Motor neuron (in vitro differentiated cells): ENCODE results near the gene TFCP2L1. TPM values are rescaled to one million over a fixed set of nuclear protein-coding genes. Genes with fewer than 3 reads are reported as not detected.
"Not testable (repeated sequence)": the region's sequence is repeated elsewhere in the genome, so short reads cannot be mapped to it uniquely, and the experiment has no call there.

Experiments used
- ATAC-seq, 8 experiments: fragments of 200-7000 bp; cut with Tn5 transposase; replicated peaks in 6 of 8; 2 replicates each; pipeline ENCODE4 v1.8.0; 2021; ENCODE audit warnings: mild to moderate bottlenecking in 8 of 8, moderate library complexity in 8 of 8
- H3K27ac ChIP-seq, 2 donors: fragments of 250-450 bp; sonication (Bioruptor Pico); 2 replicates each; pipeline ENCODE4 v1.9.0; 2021; ENCODE audit warnings: antibody characterized with exemption in 2 of 2, mild to moderate bottlenecking in 2 of 2, moderate library complexity in 1 of 2
- H3K4me1 ChIP-seq, 2 donors: fragments of 250-450 bp; sonication (Bioruptor Pico); replicated peaks in 1 of 2; 2 replicates each; pipeline ENCODE4 v1.6.1; 2021; ENCODE audit warnings: antibody characterized with exemption in 2 of 2, mild to moderate bottlenecking in 2 of 2, moderate library complexity in 1 of 2
- H3K4me3 ChIP-seq, 5 donors: fragments of 250-450 bp; sonication (Bioruptor Pico); 2 replicates each; pipeline ENCODE4 v1.9.0; 2021; ENCODE audit warnings: antibody characterized with exemption in 5 of 5, mild to moderate bottlenecking in 5 of 5, moderate library complexity in 4 of 5
- WGBS, 10 experiments: fragments of 450-650 bp; shearing (Covaris generic); methylation state at CpG; one replicate each; pipeline ENCODE4 v1.0.0; 2022; 5-methylcytosine and 5-hydroxymethylcytosine counted together
- in situ Hi-C, 9 experiments: fragments of 400-800 bp; cut with MboI; loops; one replicate each; pipeline ENCODE4 v1.15.0; 2021; ENCODE audit warnings: low sequenced_read_pairs in 9 of 9, low pct_unique_long_range_greater_than_20kb in 2 of 9; ENCODE audit not compliant: unreplicated experiment in 9 of 9
- total RNA-seq, 8 experiments: library from RNA; unstranded; fragments of 300-600 nt; gene quantifications; 2 replicates each; pipeline versions ENCODE4 v1.2.3 to v1.2.4, GENCODE V29; 2022

Gene TFCP2L1
- under 1 TPM in 7 of 8 experiments, not detected in 1; 0.05 to 0.71 (median 0.11) TPM for total RNA-seq

DNA sequence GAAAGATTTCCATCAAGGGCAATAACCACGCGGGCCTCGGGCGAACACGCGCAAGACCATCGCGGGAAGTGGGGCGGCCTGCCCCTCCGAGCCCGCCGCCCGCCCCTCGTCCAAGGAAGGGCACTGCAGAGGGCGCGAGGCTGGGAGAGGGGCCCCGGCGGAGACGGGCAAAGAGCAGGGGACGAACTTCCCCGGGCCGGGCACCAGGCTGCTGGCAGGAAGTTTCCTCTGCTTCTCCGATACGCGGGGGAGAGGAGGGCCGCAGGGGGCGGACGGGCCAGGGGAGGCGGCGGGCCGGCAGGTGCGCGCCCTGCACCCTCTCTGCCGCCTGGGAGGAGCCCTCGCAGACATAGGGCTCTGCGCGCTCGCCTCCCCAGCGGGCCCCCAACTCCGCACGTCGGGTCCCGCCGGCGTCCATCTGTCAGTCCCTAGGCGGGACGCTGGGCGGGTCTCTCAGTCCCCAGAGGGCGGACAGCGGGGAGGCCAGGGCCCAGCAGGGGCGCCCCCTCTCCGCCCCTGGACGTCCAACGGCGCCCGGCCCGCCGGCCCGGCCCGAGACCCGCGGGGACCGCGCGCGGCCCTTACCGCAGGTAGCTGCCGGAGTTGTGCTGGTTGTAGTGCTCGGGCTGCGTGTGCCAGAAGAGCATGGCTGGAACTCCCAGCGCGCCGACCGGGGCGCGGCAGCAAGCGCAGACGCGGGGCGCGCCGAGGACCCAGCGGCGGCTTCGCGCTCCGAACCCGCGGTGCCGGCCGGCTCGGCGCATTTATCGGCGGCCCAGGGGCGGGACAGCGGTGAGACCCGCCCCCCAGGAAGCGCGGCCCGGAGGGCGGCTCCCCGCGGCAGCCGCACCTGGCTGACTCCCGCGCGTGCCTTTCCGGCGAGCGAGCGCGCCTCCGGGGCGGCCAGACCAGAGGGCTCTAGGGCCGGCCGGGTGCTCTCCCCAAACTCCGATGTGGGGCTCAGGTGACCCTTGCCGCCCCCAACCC is at the start of gene TFCP2L1:
Gene TFCP2L1, minus strand, starts transcription at position 740 of the 987 bp plus-strand sequence. Its CDS starts 93 bp downstream, at position 647.
- Histone ChIP-seq H3K4me1 (peaks cover 0 to 10% of the 10 kb centered on the region in 2 donors), H3K27ac (no peak within 1 kb of the TSS), H3K4me3 (peak within 1 kb of the TSS; percentile 33 to 44 (median 38))
- 0 to 2% (median 0%) methylated on average over 2 to 18 of the region's 119 CpGs; no CpG with 5 or more reads in 6 of the 10 experiments for WGBS, 10 experiments
- in situ Hi-C loops, result no loop called here
- peak; percentile 54 to 77 (median 64) for ATAC-seq

DNA sequence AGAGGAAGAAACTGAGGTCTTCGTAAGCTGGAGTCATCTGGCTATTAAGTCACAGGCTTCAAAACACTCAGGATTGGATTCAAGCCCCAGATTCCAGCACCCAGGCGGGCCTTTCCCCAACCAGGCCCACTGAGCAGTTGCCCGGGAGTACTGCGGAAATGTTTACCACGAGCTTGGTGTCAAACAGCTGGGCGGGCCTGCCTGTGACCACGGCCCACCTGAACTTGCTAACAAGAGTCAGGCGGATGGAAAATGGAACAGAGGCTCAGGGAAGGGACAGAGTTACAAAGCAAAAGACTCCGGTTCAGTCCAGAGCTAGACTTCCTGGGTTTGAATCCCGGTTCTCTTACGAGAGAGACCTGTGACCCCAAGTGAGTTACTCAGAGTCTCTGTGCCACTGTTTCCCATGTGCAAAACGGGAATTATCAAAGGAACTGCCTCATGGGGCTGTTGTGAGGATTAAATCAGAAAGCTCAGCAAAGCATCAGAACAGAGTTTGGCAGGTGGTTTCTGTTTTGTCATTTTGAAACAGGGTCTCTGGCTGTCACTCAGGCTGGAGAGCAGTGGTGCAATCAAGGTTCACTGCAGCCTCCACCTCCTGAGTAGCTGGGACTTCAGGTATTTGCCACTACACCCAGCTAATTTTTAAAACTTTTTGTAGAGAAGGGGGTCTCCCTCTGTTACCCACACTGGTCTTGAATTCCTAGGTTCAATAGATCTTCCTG is 49.0 kb upstream of the TFCP2L1 start:
- Histone ChIP-seq H3K4me3 (no peak overlapping the region), H3K27ac (no peak overlapping the region), H3K4me1 (peaks cover 9 to 11% of the 10 kb centered on the region in 2 donors)
- whole genome bisulfite sequencing, 10 experiments, result 17 to 79% (median 67%) methylated on average over 2 to 11 of the region's 12 CpGs; no CpG with 5 or more reads in 3 of the 10 experiments
- in situ Hi-C loops, result loop anchor here in 1 of 9 experiments (25.0 kb wide), 1 partner anchor 247 kb away; no protein-coding TSS in a partner anchor
- ATAC-seq, result peak in 2 of 8 experiments; percentile 22 to 64

GRCh38 chr2:121333231-121333630 is 48.2 kb upstream of the TFCP2L1 start:
- in situ Hi-C loops, result loop anchor here in 1 of 9 experiments (25.0 kb wide), 1 partner anchor 246 kb away; no protein-coding TSS in a partner anchor
- no peak for ATAC-seq
- Histone ChIP-seq H3K27ac (no peak overlapping the region), H3K4me1 (peaks cover 9 to 11% of the 10 kb centered on the region in 2 donors), H3K4me3 (no peak overlapping the region)
- whole genome bisulfite sequencing, 10 experiments, result 31 to 100% (median 79%) methylated on average over 1 to 7 of the region's 17 CpGs; no CpG with 5 or more reads in 6 of the 10 experiments

DNA sequence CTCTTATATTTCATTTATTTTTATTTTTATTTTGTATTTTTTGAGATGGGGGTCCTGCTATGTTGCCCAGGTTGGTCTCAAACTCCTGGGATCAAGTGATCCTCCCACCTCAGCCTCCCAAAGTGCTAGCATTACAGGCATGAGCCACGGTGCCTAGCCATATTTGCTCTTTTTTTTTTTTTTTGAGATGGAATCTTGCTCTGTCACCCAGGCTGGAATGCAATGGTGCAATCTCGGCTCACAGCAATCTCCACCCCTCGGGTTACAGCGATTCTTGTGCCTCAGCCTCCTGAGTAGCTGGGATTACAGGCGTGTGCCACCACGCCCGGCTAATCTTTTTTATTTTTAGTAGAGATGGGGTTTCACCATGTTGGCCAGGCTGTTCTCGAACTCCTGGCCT is 46.3 kb upstream of the TFCP2L1 start:
- not testable (repeated sequence) for H3K4me3 ChIP-seq, ATAC-seq, H3K27ac ChIP-seq, H3K4me1 ChIP-seq
- 56 to 100% (median 86%) methylated on average over 1 to 4 of the region's 8 CpGs; no CpG with 5 or more reads in 4 of the 10 experiments for WGBS, 10 experiments
- in situ Hi-C loops, result loop anchor here in 1 of 9 experiments (25.0 kb wide), 1 partner anchor 244 kb away; no protein-coding TSS in a partner anchor

DNA sequence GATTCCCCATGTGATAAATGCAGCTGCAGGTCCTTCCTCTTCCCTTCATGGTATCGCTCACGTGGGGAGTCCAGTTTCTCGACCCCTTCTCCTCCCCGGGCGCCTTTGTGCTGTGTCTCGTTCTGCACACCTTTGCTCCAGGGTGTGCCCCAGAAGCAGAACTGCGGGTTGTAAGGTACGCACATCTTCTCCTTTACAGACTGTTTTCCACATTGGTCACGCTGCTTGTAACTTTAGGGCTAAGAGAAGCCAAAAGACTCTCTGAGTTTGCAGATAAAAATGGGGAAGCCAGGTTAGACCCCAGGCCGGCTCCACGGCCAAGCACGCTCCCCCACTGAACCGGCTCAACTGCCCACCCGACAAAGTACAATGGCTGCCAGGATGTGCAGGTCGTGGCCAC is 45.9 kb upstream of the TFCP2L1 start:
- Histone ChIP-seq H3K27ac (no peak overlapping the region), H3K4me1 (peaks cover under 1 to 5% of the 10 kb centered on the region in 2 donors), H3K4me3 (no peak overlapping the region)
- no peak for ATAC-seq
- in situ Hi-C loops, result loop anchor here in 1 of 9 experiments (25.0 kb wide), 1 partner anchor 244 kb away; no protein-coding TSS in a partner anchor
- WGBS, 10 experiments, result 66 to 100% (median 93%) methylated on average over 3 to 14 of the region's 15 CpGs; no CpG with 5 or more reads in 2 of the 10 experiments

DNA sequence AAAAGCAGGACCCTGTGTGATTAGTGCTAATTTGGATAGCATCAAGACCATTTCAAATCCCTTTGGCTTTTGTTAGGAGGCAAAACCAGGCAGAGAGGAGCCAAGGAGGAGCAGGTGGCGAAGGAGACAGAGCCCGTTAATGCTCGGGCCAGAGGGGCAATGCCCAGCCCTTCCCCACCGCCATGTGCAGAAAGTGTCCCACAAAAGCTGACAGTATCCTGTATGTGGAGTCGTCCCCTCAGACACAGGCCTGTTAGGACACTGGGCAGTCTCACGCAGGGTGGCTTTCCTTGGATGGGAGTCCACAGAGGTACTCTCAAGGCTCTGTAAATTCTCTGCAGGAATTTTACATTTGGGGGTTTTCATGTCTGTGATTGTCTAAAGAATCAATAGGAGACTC is 44.8 kb upstream of the TFCP2L1 start:
- WGBS, 10 experiments, result 40 to 87% (median 60%) methylated on average over 1 to 3 of the region's 6 CpGs; no CpG with 5 or more reads in 7 of the 10 experiments
- H3K4me3 ChIP-seq, result no peak overlapping the region
- no peak for ATAC-seq
- H3K27ac ChIP-seq, result no peak overlapping the region
- in situ Hi-C loops, result loop anchor here in 1 of 9 experiments (25.0 kb wide), 1 partner anchor 242 kb away; no protein-coding TSS in a partner anchor
- no peaks in the 10 kb centered on the region for H3K4me1 ChIP-seq

- H3K4me1 ChIP-seq, result no peaks in the 10 kb centered on the region
- in situ Hi-C loops, result loop anchor here in 1 of 9 experiments (25.0 kb wide), 1 partner anchor 239 kb away; no protein-coding TSS in a partner anchor
- no peak for ATAC-seq
- no peak overlapping the region for H3K4me3 ChIP-seq
- no peak overlapping the region for H3K27ac ChIP-seq
- WGBS, 10 experiments, result 14 to 100% (median 92%) methylated on average over 1 to 7 of the region's 8 CpGs; no CpG with 5 or more reads in 2 of the 10 experiments
Observed at GRCh38 chr2:121326628-121327027, 41.6 kb upstream of the TFCP2L1 start.

DNA sequence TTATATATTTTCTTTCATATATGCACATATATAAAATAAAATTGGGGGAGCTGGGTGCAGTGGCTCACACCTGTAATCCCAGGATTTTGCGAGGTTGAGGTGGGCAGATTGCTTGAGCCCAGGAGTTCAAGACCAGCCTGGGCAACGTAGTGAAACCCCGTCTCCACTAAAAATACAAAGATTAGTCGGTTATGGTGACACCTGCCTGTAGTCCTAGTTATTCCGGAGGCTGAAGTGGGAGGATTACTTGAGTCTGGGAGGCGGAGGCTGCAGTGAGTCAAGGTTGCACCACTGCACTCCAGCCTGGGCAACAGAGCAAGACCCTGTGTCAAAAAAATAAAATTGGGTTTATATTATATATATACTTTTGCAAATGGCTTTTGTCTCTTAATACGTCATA is 39.6 kb upstream of the TFCP2L1 start:
- no peak for ATAC-seq
- in situ Hi-C loops, result loop anchor here in 1 of 9 experiments (25.0 kb wide), 1 partner anchor 212 kb away; no protein-coding TSS in a partner anchor
- 65 to 100% (median 82%) methylated on average over 1 to 6 of the region's 7 CpGs; no CpG with 5 or more reads in 1 of the 10 experiments for WGBS, 10 experiments
- Histone ChIP-seq H3K27ac (no peak overlapping the region), H3K4me3 (no peak overlapping the region), H3K4me1 (no peaks in the 10 kb centered on the region)

DNA sequence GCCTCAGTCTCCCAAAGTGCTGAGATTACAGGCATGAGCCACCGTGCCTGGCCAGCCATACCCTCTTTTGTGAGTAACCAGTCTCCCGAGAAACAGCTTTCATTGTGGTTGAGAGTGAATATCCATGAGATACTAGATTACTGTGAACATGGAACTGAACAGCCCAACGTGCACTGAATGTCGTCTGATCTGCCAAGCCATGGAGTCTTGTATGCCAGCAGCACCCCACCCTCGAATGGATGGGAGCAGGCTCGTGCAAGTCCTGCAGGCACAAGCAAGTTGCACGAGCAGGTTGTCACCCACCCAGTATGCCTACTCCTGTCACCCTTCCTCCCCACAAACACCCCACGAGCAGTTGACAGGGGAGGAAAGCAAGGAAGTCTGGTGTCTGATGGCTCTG is 36.5 kb upstream of the TFCP2L1 start:
- 20 to 100% (median 73%) methylated on average over 1 to 7 of the region's 8 CpGs; no CpG with 5 or more reads in 4 of the 10 experiments for WGBS, 10 experiments
- H3K27ac ChIP-seq, result no peak overlapping the region
- no peaks in the 10 kb centered on the region for H3K4me1 ChIP-seq
- in situ Hi-C loops, result loop anchor here in 1 of 9 experiments (25.0 kb wide), 1 partner anchor 209 kb away; no protein-coding TSS in a partner anchor
- no peak overlapping the region for H3K4me3 ChIP-seq
- no peak for ATAC-seq

GRCh38 chr2:121319941-121320340 is 34.9 kb upstream of the TFCP2L1 start:
- in situ Hi-C loops, result loop anchor here in 1 of 9 experiments (25.0 kb wide), 1 partner anchor 208 kb away; no protein-coding TSS in a partner anchor
- ATAC-seq, result no peak
- no peak overlapping the region for H3K27ac ChIP-seq
- H3K4me3 ChIP-seq, result no peak overlapping the region
- 40 to 100% (median 84%) methylated on average over 1 to 3 of the region's 3 CpGs; no CpG with 5 or more reads in 4 of the 10 experiments for WGBS, 10 experiments
- H3K4me1 ChIP-seq, result no peaks in the 10 kb centered on the region

- in situ Hi-C loops, result loop anchor here in 1 of 9 experiments (25.0 kb wide), 1 partner anchor 205 kb away; no protein-coding TSS in a partner anchor
- Histone ChIP-seq H3K27ac (no peak overlapping the region), H3K4me3 (no peak overlapping the region), H3K4me1 (no peaks in the 10 kb centered on the region)
- ATAC-seq, result no peak
- WGBS, 10 experiments, result 14 to 100% (median 65%) methylated on average over 1 to 3 of the region's 7 CpGs; no CpG with 5 or more reads in 4 of the 10 experiments
Observed at GRCh38 chr2:121316986-121317385, 32.0 kb upstream of the TFCP2L1 start.

GRCh38 chr2:121313701-121314100 is 28.7 kb upstream of the TFCP2L1 start:
- H3K4me1 ChIP-seq, H3K4me3 ChIP-seq, H3K27ac ChIP-seq, ATAC-seq: not testable (repeated sequence)
- in situ Hi-C loops, result loop anchor here in 1 of 9 experiments (25.0 kb wide), 1 partner anchor 201 kb away; no protein-coding TSS in a partner anchor
- WGBS, 10 experiments, result 62 to 96% (median 84%) methylated on average over 1 to 14 of the region's 15 CpGs
